ENCODE measurements around the gene EIF3B.
"Not testable (repeated sequence)": the region's sequence is repeated elsewhere in the genome, so short reads cannot be mapped to it uniquely, and the experiment has no call there.

Gene EIF3B

GRCh38 chr7:2380461-2380860 lies 25.8 kb downstream of the EIF3B start:
- CTCF ChIA-PET: no interaction called here
- peak overlapping the region; percentile 49 for H3K27ac ChIP-seq
- DNase-seq (ENCODE audit: low spot score): no peak
- TF ChIP-seq CTCF (conservative IDR thresholded peaks at IDR 0.05; ENCODE audit: low read depth): no peak
- POLR2A ChIA-PET (ENCODE audit: low non-redundant PET): no interaction called here

- peak overlapping the region; percentile 49 for H3K27ac ChIP-seq
- no peak for DNase-seq (ENCODE audit: low spot score)
- ChIA-PET CTCF (no interaction called here), POLR2A (ENCODE audit: low non-redundant PET) (no interaction called here)
- no peak for TF ChIP-seq CTCF (conservative IDR thresholded peaks at IDR 0.05; ENCODE audit: low read depth)
These were observed 26.6 kb downstream of the EIF3B start for GRCh38 chr7:2381227-2381626.

GRCh38 chr7:2381881-2382509 lies 27.4 kb downstream of the EIF3B start:
- no peak for TF ChIP-seq CTCF (conservative IDR thresholded peaks at IDR 0.05; ENCODE audit: low read depth)
- no peak for DNase-seq (ENCODE audit: low spot score)
- POLR2A ChIA-PET (ENCODE audit: low non-redundant PET): no interaction called here

GRCh38 chr7:2383543-2384274 lies 29.1 kb downstream of the EIF3B start:
- ChIA-PET CTCF (interaction anchor here (0.6 to 1.0 kb wide), 5 partner anchors 30 to 996 kb away, joined by 3 to 11 read pairs (median 4); no protein-coding TSS in a partner anchor), POLR2A (ENCODE audit: low non-redundant PET) (no interaction called here)
- no peak for DNase-seq (ENCODE audit: low spot score)
- no peak for TF ChIP-seq CTCF (conservative IDR thresholded peaks at IDR 0.05; ENCODE audit: low read depth)
- peak overlapping the region; percentile 49 for H3K27ac ChIP-seq

More at GRCh38 chr7:2381881-2382509, 27.4 kb downstream of the EIF3B start:
- peak overlapping the region; percentile 49 for H3K27ac ChIP-seq
- CTCF ChIA-PET: no interaction called here

- TF ChIP-seq CTCF (conservative IDR thresholded peaks at IDR 0.05; ENCODE audit: low read depth): no peak
- DNase-seq (ENCODE audit: low spot score): no peak
- CTCF ChIA-PET: interaction anchor here (0.6 to 1.0 kb wide), 6 partner anchors 31 to 997 kb away, joined by 3 to 11 read pairs (median 4); no protein-coding TSS in a partner anchor
- peak overlapping the region; percentile 49 for H3K27ac ChIP-seq
- POLR2A ChIA-PET (ENCODE audit: low non-redundant PET): interaction anchor here (0.5 kb wide), 1 partner anchor 228 kb away, joined by 4 read pairs; no protein-coding TSS in a partner anchor
These were observed 30.0 kb downstream of the EIF3B start for GRCh38 chr7:2384354-2385243.

GRCh38 chr7:2386122-2386521 lies 31.5 kb downstream of the EIF3B start:
- POLR2A ChIA-PET (ENCODE audit: low non-redundant PET); DNase-seq (ENCODE audit: low spot score); CTCF ChIA-PET; H3K27ac ChIP-seq: not testable (repeated sequence)

Data from RWPE1 (cell line).